Osteoblast (primary cell): ENCODE measurements around the gene GINS1. TPM values are rescaled to one million over a fixed set of nuclear protein-coding genes. Genes with fewer than 3 reads are reported as not detected.

Experiments used
- DNase-seq: peaks from one replicate; pipeline ENCODE4 v3.0.0; 2011; ENCODE audit warnings: low spot score, mixed read lengths; ENCODE audit not compliant: insufficient read length; ENCODE audit errors: missing footprints
- H2AFZ ChIP-seq: 2 replicates; pipeline ENCODE4 v1.6.0; 2011; ENCODE audit warnings: mild to moderate bottlenecking, low read length
- H3K27ac ChIP-seq: 2 replicates; pipeline ENCODE4 v1.5.1; 2011; ENCODE audit warnings: mild to moderate bottlenecking, low read depth, low read length, moderate library complexity
- H3K27me3 ChIP-seq: 2 replicates; pipeline ENCODE4 v1.6.0; 2012; ENCODE audit warnings: mild to moderate bottlenecking, control low read depth, inconsistent platforms, low read length, moderate library complexity; ENCODE audit not compliant: insufficient read depth
- H3K36me3 ChIP-seq: 2 replicates; pipeline ENCODE4 v1.5.1; 2011; ENCODE audit warnings: mild to moderate bottlenecking, low read length, control low read depth, moderate library complexity; ENCODE audit not compliant: insufficient read depth
- H3K4me1 ChIP-seq: 2 replicates; pipeline ENCODE4 v1.5.1; 2011; ENCODE audit warnings: mild to moderate bottlenecking, low read length, control low read depth, moderate library complexity; ENCODE audit not compliant: insufficient read depth
- H3K4me2 ChIP-seq: 2 replicates; pipeline ENCODE4 v1.6.0; 2011; ENCODE audit warnings: mild to moderate bottlenecking, low read length; ENCODE audit not compliant: insufficient read depth
- H3K4me3 ChIP-seq: fragments of 200-600 bp; sonication (generic); 3 replicates; pipeline ENCODE4 v1.5.1; 2012; ENCODE audit warnings: mild to moderate bottlenecking, low read length, inconsistent platforms; ENCODE audit not compliant: insufficient read depth
- H3K79me2 ChIP-seq: 2 replicates; pipeline ENCODE4 v1.6.0; 2012; ENCODE audit warnings: mild to moderate bottlenecking, low read length, control low read depth, inconsistent platforms; ENCODE audit not compliant: insufficient read depth
- H3K9me3 ChIP-seq: 2 replicates; pipeline ENCODE4 v1.5.1; 2011; ENCODE audit warnings: low read depth, low read length, control low read depth
- H4K20me1 ChIP-seq: 2 replicates; pipeline ENCODE4 v1.6.0; 2012; ENCODE audit warnings: mild to moderate bottlenecking, low read length, control low read depth; ENCODE audit not compliant: insufficient read depth
- total RNA-seq: library from RNA; depleted of rRNA; stranded (reverse); fragments of >200 nt; gene quantifications from 2 replicates; pipeline ENCODE4 v1.2.3, GENCODE V29; 2012
- TF ChIP-seq, protein P1 (sequence below): IDR thresholded peaks from 2 replicates; pipeline ENCODE4 v1.5.1; 2011; ENCODE audit warnings: mild to moderate bottlenecking, low read depth, low read length, moderate library complexity; ENCODE audit errors: extremely low read depth

GINS1 gene
- total RNA-seq, 1 donor, result 2.2 TPM

DNA sequence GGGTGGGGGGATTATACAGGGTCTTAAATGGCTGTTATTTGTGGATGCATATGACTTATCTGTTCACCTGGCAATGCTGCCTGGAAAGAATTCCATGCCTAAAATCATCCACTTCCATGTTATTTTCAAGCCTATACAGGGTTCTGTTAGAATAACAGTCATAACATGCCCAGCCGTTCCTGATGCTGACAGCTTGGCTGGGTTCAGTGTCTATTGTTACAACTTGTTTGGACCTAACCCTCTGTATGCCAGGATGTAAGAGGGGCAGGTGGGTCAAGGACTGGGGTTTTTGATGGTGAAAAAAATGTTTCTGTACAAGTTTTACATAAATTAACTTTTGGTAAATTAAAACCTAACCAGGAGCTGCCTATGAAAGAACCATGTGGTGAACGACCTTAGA lies 79.8 kb downstream of the GINS1 start:
- H3K9me3 ChIP-seq, result no peaks in the 10 kb centered on the region
- no peak overlapping the region for H3K4me3 ChIP-seq
- no peak overlapping the region for H3K4me2 ChIP-seq
- no peaks in the 10 kb centered on the region for H3K79me2 ChIP-seq
- TF ChIP-seq, protein P1, sequence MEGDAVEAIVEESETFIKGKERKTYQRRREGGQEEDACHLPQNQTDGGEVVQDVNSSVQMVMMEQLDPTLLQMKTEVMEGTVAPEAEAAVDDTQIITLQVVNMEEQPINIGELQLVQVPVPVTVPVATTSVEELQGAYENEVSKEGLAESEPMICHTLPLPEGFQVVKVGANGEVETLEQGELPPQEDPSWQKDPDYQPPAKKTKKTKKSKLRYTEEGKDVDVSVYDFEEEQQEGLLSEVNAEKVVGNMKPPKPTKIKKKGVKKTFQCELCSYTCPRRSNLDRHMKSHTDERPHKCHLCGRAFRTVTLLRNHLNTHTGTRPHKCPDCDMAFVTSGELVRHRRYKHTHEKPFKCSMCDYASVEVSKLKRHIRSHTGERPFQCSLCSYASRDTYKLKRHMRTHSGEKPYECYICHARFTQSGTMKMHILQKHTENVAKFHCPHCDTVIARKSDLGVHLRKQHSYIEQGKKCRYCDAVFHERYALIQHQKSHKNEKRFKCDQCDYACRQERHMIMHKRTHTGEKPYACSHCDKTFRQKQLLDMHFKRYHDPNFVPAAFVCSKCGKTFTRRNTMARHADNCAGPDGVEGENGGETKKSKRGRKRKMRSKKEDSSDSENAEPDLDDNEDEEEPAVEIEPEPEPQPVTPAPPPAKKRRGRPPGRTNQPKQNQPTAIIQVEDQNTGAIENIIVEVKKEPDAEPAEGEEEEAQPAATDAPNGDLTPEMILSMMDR, result no peak
- peak; percentile 57 for DNase-seq
- no peak overlapping the region for H3K27ac ChIP-seq
- H3K36me3 ChIP-seq, result peaks cover 13% of the 10 kb centered on the region
- no peaks in the 10 kb centered on the region for H4K20me1 ChIP-seq
- H3K4me1 ChIP-seq, result no peaks in the 10 kb centered on the region
- no peaks in the 10 kb centered on the region for H3K27me3 ChIP-seq
- no peak overlapping the region for H2AFZ ChIP-seq

DNA sequence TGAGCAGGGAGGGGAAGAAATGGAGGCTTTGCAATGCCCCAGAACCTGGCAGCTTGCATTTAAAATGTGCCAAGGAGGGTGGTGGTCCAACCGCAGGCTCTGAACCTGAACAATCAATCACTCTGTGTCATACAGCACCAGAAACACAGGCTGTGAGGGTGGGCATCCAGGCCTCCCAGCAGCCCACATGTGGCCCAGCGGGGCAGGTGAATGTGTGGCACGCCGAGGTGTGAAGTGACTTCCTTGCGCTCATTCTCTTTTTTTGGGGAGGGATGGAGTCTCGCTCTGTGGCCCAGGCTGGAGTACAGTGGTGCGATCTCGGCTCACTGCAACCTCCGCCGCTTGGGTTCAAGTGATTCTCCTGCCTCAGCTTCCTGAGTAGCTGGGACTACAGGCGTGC lies 80.5 kb downstream of the GINS1 start:
- Histone ChIP-seq H3K27ac (no peak overlapping the region), H3K4me1 (no peaks in the 10 kb centered on the region), H3K27me3 (no peaks in the 10 kb centered on the region), H3K4me2 (no peak overlapping the region), H4K20me1 (no peaks in the 10 kb centered on the region), H3K36me3 (peaks cover 13% of the 10 kb centered on the region), H2AFZ (no peak overlapping the region), H3K4me3 (no peak overlapping the region), H3K9me3 (no peaks in the 10 kb centered on the region), H3K79me2 (no peaks in the 10 kb centered on the region)
- TF ChIP-seq, protein P1, result no peak
- DNase-seq, result no peak

DNA sequence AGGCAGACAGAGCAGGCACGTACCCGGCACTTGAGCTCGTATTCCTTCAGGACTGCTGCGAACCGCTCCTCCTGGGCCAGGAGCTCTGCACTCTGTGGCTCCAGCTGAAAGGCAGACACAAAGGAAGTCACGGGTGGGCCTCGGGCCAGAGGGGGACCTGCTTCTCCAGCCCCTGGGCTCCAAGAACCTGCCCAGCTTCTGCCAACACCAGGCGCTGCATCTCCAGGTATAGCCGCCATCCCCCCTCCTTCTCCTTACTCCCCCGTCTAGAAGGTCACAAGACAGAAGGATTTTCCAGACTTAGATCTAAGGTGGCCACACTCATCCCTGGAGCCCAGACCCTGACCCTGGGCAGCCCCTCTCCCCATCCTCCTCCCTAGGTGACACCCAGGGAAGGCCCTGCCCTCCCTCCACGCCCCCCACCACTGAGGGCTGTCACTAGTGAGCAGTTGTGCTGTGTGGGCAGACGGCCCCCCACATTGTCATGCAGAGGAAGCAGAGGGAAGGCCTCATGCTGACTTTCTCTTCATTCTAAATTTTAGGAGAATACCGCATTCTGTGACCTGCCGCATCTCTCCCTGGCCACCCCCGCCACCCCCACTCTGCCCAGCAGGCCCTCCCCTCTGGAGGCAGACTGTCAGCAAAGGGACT lies 81.9 kb downstream of the GINS1 start:
- Histone ChIP-seq H3K27me3 (no peaks in the 10 kb centered on the region), H3K4me3 (no peak overlapping the region), H3K4me1 (no peaks in the 10 kb centered on the region), H4K20me1 (no peaks in the 10 kb centered on the region), H2AFZ (no peak overlapping the region), H3K4me2 (no peak overlapping the region), H3K36me3 (peaks cover 13% of the 10 kb centered on the region), H3K9me3 (no peaks in the 10 kb centered on the region), H3K27ac (no peak overlapping the region), H3K79me2 (no peaks in the 10 kb centered on the region)
- DNase-seq, result peak; percentile 52
- TF ChIP-seq, protein P1, result no peak

DNA sequence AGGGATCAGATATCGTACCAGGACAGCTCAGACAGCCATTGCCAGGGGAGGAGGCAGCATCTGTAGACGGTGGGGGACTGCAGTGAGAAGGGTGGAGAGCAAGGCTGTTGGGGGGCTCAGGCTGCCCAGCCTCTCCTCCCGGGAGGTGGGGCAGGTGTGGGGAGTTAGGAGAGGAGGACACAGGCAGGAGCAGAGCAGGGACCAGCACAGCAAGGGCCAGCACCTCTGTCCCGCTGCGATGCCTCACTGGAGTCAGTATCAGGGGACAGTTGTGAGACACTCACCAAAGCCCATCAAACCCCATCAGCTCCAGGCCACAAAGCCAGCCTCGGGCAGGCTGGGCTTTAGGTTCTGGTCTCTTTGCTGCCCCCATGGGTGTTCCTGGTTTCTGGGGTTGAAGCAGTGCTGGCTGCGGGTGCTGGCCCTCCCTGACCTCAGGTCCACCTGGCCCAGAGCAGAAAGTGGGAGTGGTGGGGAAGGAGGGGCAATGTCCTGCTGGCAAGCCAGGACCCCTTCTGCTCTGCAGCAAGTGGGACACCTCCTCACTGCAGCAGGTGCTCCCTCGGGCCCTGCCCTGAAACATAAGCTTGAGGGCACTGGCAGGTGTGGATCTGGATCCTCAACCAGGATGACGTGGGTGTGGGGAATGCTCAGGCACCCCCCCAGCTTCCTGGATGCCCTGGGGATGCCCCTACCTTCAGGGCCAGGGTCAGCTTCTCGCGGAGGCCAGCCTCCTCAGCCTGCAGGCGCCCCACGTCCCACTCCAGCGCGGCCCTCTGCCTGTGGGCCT lies 83.4 kb downstream of the GINS1 start:
- Histone ChIP-seq H3K4me1 (no peaks in the 10 kb centered on the region), H4K20me1 (no peaks in the 10 kb centered on the region), H2AFZ (no peak overlapping the region), H3K9me3 (no peaks in the 10 kb centered on the region), H3K4me2 (no peak overlapping the region), H3K79me2 (no peaks in the 10 kb centered on the region), H3K27me3 (no peaks in the 10 kb centered on the region), H3K36me3 (peaks cover 13% of the 10 kb centered on the region), H3K27ac (no peak overlapping the region), H3K4me3 (no peak overlapping the region)
- DNase-seq, result peak; percentile 69
- TF ChIP-seq, protein P1, result no peak
